HL-60 (cell line): ENCODE measurements around the gene OR1S1.

ENCODE experiments used
- GABPA ChIP-seq: IDR thresholded peaks from 2 replicates; pipeline ENCODE4 v1.6.1; 2012; ENCODE audit warnings: low read depth
- POLR2AphosphoS5 ChIP-seq: IDR thresholded peaks from 2 replicates; pipeline ENCODE4 v1.6.1; 2012; ENCODE audit warnings: low read depth
- SPI1 ChIP-seq: IDR thresholded peaks from 2 replicates; pipeline ENCODE4 v1.6.1; 2012; ENCODE audit warnings: low read depth, mild to moderate bottlenecking, borderline replicate concordance
- TF ChIP-seq, protein P1 (sequence below): IDR thresholded peaks from one replicate; pipeline ENCODE4 v1.5.1; 2011; ENCODE audit warnings: low read length, control low read depth, inconsistent platforms; ENCODE audit not compliant: insufficient read depth
- TF ChIP-seq, protein P2 (sequence below): IDR thresholded peaks from 2 replicates; pipeline ENCODE4 v1.6.1; 2012; ENCODE audit warnings: low read depth; ENCODE audit not compliant: insufficient replicate concordance

DNA sequence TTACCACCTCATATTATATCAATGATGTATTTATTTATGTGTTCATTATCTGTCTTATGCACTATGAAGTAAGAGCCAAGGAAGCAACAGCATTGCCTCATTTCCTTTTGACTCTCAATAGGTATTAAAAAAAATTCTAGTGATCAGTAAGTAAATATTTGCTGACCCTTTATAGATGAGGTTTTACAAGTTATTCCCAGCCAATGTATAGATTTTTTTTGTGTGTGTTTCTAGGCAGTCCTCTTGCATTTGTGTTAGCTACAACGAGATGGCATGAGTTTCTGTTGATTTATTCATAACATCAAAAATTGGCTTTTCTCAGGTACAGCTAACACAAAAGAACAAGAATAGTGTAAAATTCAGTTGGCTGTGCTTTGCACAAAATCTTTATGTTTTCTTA, 13.2 kb upstream of the OR1S1 start:
- TF ChIP-seq POLR2AphosphoS5 (no peak), SPI1 (no peak), GABPA (no peak)
- TF ChIP-seq, protein P1, sequence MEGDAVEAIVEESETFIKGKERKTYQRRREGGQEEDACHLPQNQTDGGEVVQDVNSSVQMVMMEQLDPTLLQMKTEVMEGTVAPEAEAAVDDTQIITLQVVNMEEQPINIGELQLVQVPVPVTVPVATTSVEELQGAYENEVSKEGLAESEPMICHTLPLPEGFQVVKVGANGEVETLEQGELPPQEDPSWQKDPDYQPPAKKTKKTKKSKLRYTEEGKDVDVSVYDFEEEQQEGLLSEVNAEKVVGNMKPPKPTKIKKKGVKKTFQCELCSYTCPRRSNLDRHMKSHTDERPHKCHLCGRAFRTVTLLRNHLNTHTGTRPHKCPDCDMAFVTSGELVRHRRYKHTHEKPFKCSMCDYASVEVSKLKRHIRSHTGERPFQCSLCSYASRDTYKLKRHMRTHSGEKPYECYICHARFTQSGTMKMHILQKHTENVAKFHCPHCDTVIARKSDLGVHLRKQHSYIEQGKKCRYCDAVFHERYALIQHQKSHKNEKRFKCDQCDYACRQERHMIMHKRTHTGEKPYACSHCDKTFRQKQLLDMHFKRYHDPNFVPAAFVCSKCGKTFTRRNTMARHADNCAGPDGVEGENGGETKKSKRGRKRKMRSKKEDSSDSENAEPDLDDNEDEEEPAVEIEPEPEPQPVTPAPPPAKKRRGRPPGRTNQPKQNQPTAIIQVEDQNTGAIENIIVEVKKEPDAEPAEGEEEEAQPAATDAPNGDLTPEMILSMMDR: no peak
- TF ChIP-seq, protein P2, sequence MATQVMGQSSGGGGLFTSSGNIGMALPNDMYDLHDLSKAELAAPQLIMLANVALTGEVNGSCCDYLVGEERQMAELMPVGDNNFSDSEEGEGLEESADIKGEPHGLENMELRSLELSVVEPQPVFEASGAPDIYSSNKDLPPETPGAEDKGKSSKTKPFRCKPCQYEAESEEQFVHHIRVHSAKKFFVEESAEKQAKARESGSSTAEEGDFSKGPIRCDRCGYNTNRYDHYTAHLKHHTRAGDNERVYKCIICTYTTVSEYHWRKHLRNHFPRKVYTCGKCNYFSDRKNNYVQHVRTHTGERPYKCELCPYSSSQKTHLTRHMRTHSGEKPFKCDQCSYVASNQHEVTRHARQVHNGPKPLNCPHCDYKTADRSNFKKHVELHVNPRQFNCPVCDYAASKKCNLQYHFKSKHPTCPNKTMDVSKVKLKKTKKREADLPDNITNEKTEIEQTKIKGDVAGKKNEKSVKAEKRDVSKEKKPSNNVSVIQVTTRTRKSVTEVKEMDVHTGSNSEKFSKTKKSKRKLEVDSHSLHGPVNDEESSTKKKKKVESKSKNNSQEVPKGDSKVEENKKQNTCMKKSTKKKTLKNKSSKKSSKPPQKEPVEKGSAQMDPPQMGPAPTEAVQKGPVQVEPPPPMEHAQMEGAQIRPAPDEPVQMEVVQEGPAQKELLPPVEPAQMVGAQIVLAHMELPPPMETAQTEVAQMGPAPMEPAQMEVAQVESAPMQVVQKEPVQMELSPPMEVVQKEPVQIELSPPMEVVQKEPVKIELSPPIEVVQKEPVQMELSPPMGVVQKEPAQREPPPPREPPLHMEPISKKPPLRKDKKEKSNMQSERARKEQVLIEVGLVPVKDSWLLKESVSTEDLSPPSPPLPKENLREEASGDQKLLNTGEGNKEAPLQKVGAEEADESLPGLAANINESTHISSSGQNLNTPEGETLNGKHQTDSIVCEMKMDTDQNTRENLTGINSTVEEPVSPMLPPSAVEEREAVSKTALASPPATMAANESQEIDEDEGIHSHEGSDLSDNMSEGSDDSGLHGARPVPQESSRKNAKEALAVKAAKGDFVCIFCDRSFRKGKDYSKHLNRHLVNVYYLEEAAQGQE: no peak
